SK-N-SH treated with all-trans-retinoic acid at 6 μM for 48 hours (cell line): ENCODE results near the gene C20orf144.
A peak's percentile ranks its signal among the peaks of the same experiment; 100 is the strongest.

ENCODE experiments used
- ATAC-seq: fragments of 200-7000 bp; cut with Tn5 transposase; 3 replicates; pipeline ENCODE4 v1.9.1; 2020; ENCODE audit warnings: mild to moderate bottlenecking, moderate library complexity
- BACH2 ChIP-seq: fragments of 250-450 bp; sonication (Bioruptor Pico); IDR thresholded peaks from 2 replicates; pipeline ENCODE4 v1.9.0; 2021; ENCODE audit warnings: mild to moderate bottlenecking, borderline replicate concordance
- CREB5 ChIP-seq: fragments of 250-450 bp; sonication (Bioruptor Pico); IDR thresholded peaks from 2 replicates; pipeline ENCODE4 v1.5.1; 2020; ENCODE audit warnings: low read depth, mild to moderate bottlenecking, moderate library complexity
- CSDC2 ChIP-seq: fragments of 250-450 bp; sonication (Bioruptor Pico); IDR thresholded peaks from 2 replicates; pipeline ENCODE4 v1.5.0; 2020; ENCODE audit warnings: mild to moderate bottlenecking, moderate library complexity
- CSRNP3 ChIP-seq: fragments of 250-450 bp; sonication (Bioruptor Pico); IDR thresholded peaks from 2 replicates; pipeline ENCODE4 v1.5.1; 2021; ENCODE audit warnings: mild to moderate bottlenecking, moderate library complexity
- ESRRG ChIP-seq: fragments of 250-450 bp; sonication (Bioruptor Pico); IDR thresholded peaks from 2 replicates; pipeline ENCODE4 v1.6.1; 2021; ENCODE audit warnings: mild to moderate bottlenecking
- GLIS3 ChIP-seq: fragments of 250-450 bp; sonication (Bioruptor Pico); IDR thresholded peaks from 2 replicates; pipeline ENCODE4 v1.5.0; 2020; ENCODE audit warnings: mild to moderate bottlenecking, moderate library complexity
- ISL1 ChIP-seq: fragments of 250-450 bp; sonication (Bioruptor Pico); IDR thresholded peaks from 2 replicates; pipeline ENCODE4 v2.1.2; 2022; ENCODE audit warnings: mild to moderate bottlenecking, moderate library complexity
- OSR1 ChIP-seq: fragments of 250-450 bp; sonication (Bioruptor Pico); IDR thresholded peaks from 2 replicates; pipeline ENCODE4 v1.8.0; 2022; ENCODE audit warnings: moderate library complexity, mild to moderate bottlenecking, inconsistent platforms
- PATZ1 ChIP-seq: fragments of 250-450 bp; sonication (Bioruptor Pico); IDR thresholded peaks from 2 replicates; pipeline ENCODE4 v1.8.0; 2020; ENCODE audit warnings: mild to moderate bottlenecking, moderate library complexity, borderline replicate concordance
- PPARA ChIP-seq: fragments of 250-450 bp; sonication (Bioruptor Pico); IDR thresholded peaks from 2 replicates; pipeline ENCODE4 v1.5.0; 2020; ENCODE audit warnings: mild to moderate bottlenecking, borderline replicate concordance
- RARB ChIP-seq: fragments of 250-450 bp; sonication (Bioruptor Pico); IDR thresholded peaks from 2 replicates; pipeline ENCODE4 v1.8.0; 2021; ENCODE audit warnings: mild to moderate bottlenecking, moderate library complexity
- SNAI2 ChIP-seq: fragments of 250-450 bp; sonication (Bioruptor Pico); IDR thresholded peaks from 2 replicates; pipeline ENCODE4 v1.5.0; 2020; ENCODE audit warnings: mild to moderate bottlenecking, moderate library complexity
- TCF4 ChIP-seq: fragments of 250-450 bp; sonication (Bioruptor Pico); IDR thresholded peaks from 2 replicates; pipeline ENCODE4 v1.8.0; 2021; ENCODE audit warnings: mild to moderate bottlenecking, moderate library complexity, borderline replicate concordance
- TOX ChIP-seq: fragments of 250-450 bp; sonication (Bioruptor Pico); IDR thresholded peaks from 2 replicates; pipeline ENCODE4 v1.8.0; 2021; ENCODE audit warnings: mild to moderate bottlenecking, moderate library complexity, borderline replicate concordance
- TSHZ2 ChIP-seq: fragments of 250-450 bp; sonication (Bioruptor Pico); IDR thresholded peaks from 2 replicates; pipeline ENCODE4 v1.5.0; 2020; ENCODE audit warnings: mild to moderate bottlenecking, moderate library complexity
- ZC3H10 ChIP-seq: fragments of 250-450 bp; sonication (Bioruptor Pico); IDR thresholded peaks from 2 replicates; pipeline ENCODE4 v1.5.1; 2021; ENCODE audit warnings: mild to moderate bottlenecking, moderate library complexity
- ZFP30 ChIP-seq: fragments of 450-650 bp; formaldehyde crosslinking; IDR thresholded peaks from 2 replicates; pipeline ENCODE4 v1.5.0; 2022; ENCODE audit warnings: mild to moderate bottlenecking, moderate library complexity
- ZNF565 ChIP-seq: fragments of 450-650 bp; formaldehyde crosslinking; conservative IDR thresholded peaks from 2 replicates; pipeline ENCODE4 v1.5.0; 2020; ENCODE audit warnings: low read depth, mild to moderate bottlenecking, moderate library complexity
- ZNF70 ChIP-seq: fragments of 450-650 bp; formaldehyde crosslinking; IDR thresholded peaks from 2 replicates; pipeline ENCODE4 v1.5.0; 2020; ENCODE audit warnings: mild to moderate bottlenecking, moderate library complexity
- ZNF8 ChIP-seq: fragments of 450-650 bp; formaldehyde crosslinking; IDR thresholded peaks from 2 replicates; pipeline ENCODE4 v1.5.0; 2020; ENCODE audit warnings: mild to moderate bottlenecking, moderate library complexity

C20orf144 gene

GRCh38 chr20:33651562-33652048, 10.5 kb upstream of the C20orf144 start:
- TF ChIP-seq ZNF565 (CRISPR knock-in tag) (no peak), CSRNP3 (CRISPR knock-in tag) (no peak), ZC3H10 (CRISPR knock-in tag) (no peak), ISL1 (CRISPR knock-in tag) (no peak), SNAI2 (CRISPR knock-in tag) (no peak), BACH2 (CRISPR knock-in tag) (no peak), OSR1 (CRISPR knock-in tag) (no peak), ESRRG (CRISPR knock-in tag) (no peak), TSHZ2 (no peak), ZNF70 (CRISPR knock-in tag) (no peak), RARB (no peak), PATZ1 (no peak), TCF4 (no peak), ZFP30 (no peak), TOX (CRISPR knock-in tag) (no peak), ZNF8 (no peak), GLIS3 (CRISPR knock-in tag) (no peak), PPARA (no peak)
- ATAC-seq: no peak

GRCh38 chr20:33653218-33653899, 8.8 kb upstream of the C20orf144 start:
- TF ChIP-seq BACH2 (CRISPR knock-in tag) (no peak), CREB5 (CRISPR knock-in tag) (no peak), ISL1 (CRISPR knock-in tag) (no peak), SNAI2 (CRISPR knock-in tag) (no peak), PPARA (no peak), RARB (no peak), ZFP30 (no peak), TSHZ2 (no peak), CSDC2 (CRISPR knock-in tag) (no peak), OSR1 (CRISPR knock-in tag) (no peak)
- TF ChIP-seq, all 23 proteins: peak for 0
- peak; percentile 86 for ATAC-seq
